HG02938 (cell line): Measurements from ENCODE around the gene MLPH.
"Not testable (repeated sequence)": the region's sequence is repeated elsewhere in the genome, so short reads cannot be mapped to it uniquely, and the experiment has no call there.

Source experiments
- ATAC-seq: cut with Tn5 transposase; IDR thresholded peaks from one replicate; pipeline ENCODE4 v1.9.1; 2021; ENCODE audit warnings: mild to moderate bottlenecking, moderate library complexity; ENCODE audit not compliant: unreplicated experiment

MLPH gene

GRCh38 chr2:237457388-237457941 lies 29.6 kb upstream of the MLPH start:
- ATAC-seq: no peak

- ATAC-seq: no peak
These were observed 28.5 kb upstream of the MLPH start for GRCh38 chr2:237458519-237458918.

GRCh38 chr2:237459226-237459625 lies 27.8 kb upstream of the MLPH start:
- no peak for ATAC-seq

GRCh38 chr2:237459741-237460174 lies 27.3 kb upstream of the MLPH start:
- no peak for ATAC-seq

GRCh38 chr2:237464757-237465391 lies 22.2 kb upstream of the MLPH start:
- ATAC-seq: no peak

GRCh38 chr2:237465515-237466148 lies 21.4 kb upstream of the MLPH start:
- no peak for ATAC-seq

GRCh38 chr2:237466211-237466610 lies 20.8 kb upstream of the MLPH start:
- no peak for ATAC-seq

- no peak for ATAC-seq
These were observed 19.4 kb upstream of the MLPH start for GRCh38 chr2:237467447-237468179.

- ATAC-seq: not testable (repeated sequence)
These were observed 17.6 kb upstream of the MLPH start for GRCh38 chr2:237469410-237469809.

GRCh38 chr2:237469849-237470248 lies 17.2 kb upstream of the MLPH start:
- ATAC-seq: no peak

GRCh38 chr2:237470914-237471313 lies 16.1 kb upstream of the MLPH start:
- ATAC-seq: no peak

- no peak for ATAC-seq
These were observed 15.4 kb upstream of the MLPH start for GRCh38 chr2:237471438-237472186.

GRCh38 chr2:237472187-237472712 lies 14.8 kb upstream of the MLPH start:
- ATAC-seq: no peak

GRCh38 chr2:237472909-237473877 lies 13.9 kb upstream of the MLPH start:
- no peak for ATAC-seq

GRCh38 chr2:237473878-237474441 lies 13.1 kb upstream of the MLPH start:
- no peak for ATAC-seq

GRCh38 chr2:237474442-237474911 lies 12.6 kb upstream of the MLPH start:
- no peak for ATAC-seq

- ATAC-seq: peak; percentile 69
These were observed 11.9 kb upstream of the MLPH start for GRCh38 chr2:237474931-237475703.

- ATAC-seq: no peak
These were observed 11.3 kb upstream of the MLPH start for GRCh38 chr2:237475704-237476141.
